Stimulated activated naive CD8-positive, alpha-beta T cell treated with anti-CD3 and anti-CD28 coated beads, Interleukin-15, Interleukin-2, amounts not matched to agents 100 U/mL and 50 U/mL, for 24 hours (primary cell): ENCODE results near the gene SEMA3A.
"Not testable (repeated sequence)": the region's sequence is repeated elsewhere in the genome, so short reads cannot be mapped to it uniquely, and the experiment has no call there.

Experiments used
- ATAC-seq: fragments of 150-1000 bp; cut with Tn5 transposase; one replicate; pipeline ENCODE4 v1.10.0; 2021
- DNase-seq: peaks from one replicate; pipeline ENCODE4 v3.0.0; 2021

The SEMA3A gene

DNA sequence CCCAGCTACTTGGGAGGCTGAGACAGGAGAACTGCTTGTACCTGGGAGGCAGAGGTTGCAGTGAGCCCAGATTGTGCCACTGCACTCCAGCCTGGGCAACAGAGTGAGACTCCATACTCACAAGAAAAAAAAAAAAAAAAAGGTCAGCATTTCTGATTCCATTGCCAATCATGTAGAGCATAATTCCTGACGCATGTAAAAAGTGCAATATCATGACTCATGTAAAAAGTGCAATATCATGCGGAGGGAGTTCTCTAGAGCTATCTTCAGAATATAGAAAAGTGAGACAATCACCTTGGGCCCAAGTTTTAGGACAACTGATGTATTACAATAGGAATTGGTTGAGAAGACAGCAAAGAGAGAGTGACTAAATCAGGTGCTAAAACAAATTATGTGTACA lies 85.8 kb downstream of the SEMA3A start:
- DNase-seq (no peak), ATAC-seq (no peak)

DNA sequence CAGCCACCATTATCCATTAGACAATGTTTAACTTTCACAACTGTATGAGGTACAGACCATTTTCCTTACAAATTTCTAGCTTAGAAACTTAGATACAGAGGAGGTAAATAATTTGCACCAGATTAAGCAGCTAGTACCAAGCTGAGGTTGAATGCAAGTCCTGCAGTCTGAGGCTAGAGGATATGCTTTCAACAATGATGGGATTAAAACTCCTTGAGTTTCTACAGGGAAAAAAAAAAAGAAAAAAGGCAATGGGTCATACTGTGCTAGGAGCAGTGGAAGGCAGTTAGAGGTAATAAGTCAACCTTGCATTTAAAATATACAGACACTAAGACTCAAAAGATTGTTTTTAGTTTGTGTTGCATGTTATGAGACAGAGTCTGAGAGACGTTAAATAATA lies 86.5 kb downstream of the SEMA3A start:
- DNase-seq: no peak
- ATAC-seq: no peak

DNA sequence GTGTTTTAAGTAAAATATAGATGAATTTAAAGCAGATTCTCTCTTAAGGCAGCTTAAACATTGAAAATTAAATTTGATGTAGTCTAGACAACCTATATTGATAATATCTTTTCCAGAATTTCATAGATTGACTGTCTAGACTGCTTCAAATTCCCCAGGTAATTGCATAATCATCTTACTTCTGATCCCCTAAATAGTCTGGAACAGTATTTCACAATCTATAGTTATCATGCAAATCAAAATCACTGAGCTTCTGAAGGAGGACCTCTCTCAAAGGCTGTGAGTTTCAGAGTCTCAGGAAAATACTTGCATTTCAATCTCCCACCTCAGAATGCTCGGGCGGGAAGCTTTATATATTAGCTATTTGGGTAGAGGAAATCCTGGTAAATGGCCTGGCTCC lies 87.3 kb downstream of the SEMA3A start:
- no peak for ATAC-seq
- DNase-seq: no peak

DNA sequence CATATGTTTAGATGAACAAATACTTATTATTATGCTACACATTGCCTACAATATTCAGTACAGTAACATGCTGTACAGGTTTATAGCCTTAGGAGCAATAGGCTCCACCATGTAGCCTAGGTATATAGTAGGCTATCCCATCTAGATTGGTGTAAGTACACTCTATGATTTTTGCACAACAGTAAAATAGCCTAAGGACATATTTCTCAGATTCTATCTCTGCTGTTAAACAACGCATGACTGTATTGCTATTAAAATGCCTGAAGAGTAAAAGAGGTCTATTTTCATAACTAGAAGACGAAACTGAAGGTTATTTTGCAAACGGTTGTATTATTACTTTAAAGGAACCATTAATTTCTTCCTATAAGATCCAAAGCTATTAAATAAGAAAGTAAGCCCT lies 88.3 kb downstream of the SEMA3A start:
- DNase-seq: no peak
- ATAC-seq: no peak

DNA sequence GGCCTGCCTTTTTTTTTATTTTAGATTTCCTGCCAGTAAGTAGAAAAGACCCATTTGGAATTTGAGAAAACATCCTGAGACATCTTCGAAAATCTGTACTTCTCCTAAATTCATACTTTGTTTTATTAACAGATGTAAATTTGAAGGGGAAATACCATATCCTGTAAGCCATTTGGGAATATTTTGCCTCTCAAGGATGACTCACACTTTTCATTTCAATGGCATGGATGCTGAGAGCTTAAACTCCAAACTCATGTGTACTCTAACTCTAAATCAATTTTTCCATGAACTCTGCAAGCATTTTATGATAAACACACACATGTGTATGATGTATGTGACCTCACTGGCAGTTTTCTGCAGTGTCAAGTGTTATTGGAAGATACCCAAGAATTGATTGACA lies 89.0 kb downstream of the SEMA3A start:
- ATAC-seq (no peak), DNase-seq (no peak)

DNA sequence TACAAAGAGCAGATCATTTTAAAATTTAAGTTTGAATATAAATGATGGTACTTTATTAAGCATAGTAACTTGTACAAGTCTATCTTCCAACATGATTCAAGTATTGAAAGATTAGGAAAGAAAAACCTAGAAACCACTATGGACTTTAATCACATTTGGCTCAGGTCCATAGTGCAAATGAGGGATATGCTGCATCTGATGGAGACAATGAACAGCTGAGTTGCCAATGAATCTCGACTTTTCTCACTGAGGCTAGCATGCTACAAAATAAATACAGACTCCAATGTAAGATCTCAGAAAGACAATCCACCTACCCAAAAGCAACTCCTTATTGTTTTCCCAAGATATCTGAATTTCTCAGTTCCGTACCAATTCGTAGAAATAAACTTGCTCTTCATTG lies 89.8 kb downstream of the SEMA3A start:
- ATAC-seq (no peak), DNase-seq (no peak)

DNA sequence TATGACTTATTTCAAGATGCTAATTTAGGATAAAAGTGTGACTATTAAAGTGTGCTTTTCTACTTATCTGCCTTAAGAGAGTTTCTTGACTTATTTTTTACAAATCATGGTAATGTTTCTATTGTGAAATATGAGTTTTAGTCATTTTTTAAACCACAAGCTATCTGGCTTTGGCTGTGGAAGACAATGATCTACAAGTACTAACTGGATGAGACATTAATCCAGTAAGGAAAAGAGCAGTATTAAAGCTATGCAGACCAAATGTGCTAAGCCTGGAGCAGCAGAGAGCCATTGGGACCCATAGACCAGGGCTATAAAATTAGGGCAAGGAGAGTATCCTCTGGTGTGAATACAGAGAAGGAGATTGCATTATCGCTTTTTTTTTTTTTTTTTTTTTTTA lies 92.4 kb downstream of the SEMA3A start:
- no peak for DNase-seq
- ATAC-seq: no peak

DNA sequence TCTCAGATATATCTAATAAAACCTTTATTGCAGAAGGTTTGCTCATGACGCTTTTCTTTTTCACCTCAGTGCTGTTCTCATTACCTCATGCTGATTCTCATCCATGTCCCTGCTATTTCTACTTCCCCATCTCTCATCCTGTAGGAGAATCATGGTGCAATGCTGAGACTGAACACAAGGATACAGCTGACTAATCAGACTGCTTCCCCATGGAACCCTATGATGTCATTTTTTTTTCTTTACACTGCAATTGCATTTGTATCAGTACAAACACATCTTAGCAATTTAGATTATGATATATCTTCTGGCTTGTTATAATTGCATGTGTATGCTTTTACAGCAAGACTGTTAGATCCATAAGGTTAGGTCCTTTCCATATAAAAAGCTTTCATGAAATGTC lies 93.7 kb downstream of the SEMA3A start:
- DNase-seq (no peak), ATAC-seq (no peak)

DNA sequence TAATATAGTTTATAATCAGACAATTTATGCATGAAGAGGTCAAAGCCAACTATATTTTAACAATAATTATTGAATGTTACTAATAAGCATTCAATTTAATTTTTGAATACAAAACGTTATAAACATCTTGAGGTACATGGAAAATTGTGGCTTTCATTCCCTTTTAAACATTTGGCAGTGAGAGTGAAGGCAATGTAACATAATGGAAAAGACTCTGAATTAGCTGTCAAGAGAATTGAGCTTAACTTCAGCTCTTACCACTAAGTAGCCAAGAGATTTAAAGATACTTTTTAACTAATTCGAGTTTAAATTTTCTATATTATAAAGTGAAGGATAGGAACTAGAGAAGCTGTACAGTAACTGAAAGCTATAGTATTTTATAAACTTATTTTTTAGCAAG lies 98.6 kb downstream of the SEMA3A start:
- DNase-seq (no peak), ATAC-seq (no peak)

DNA sequence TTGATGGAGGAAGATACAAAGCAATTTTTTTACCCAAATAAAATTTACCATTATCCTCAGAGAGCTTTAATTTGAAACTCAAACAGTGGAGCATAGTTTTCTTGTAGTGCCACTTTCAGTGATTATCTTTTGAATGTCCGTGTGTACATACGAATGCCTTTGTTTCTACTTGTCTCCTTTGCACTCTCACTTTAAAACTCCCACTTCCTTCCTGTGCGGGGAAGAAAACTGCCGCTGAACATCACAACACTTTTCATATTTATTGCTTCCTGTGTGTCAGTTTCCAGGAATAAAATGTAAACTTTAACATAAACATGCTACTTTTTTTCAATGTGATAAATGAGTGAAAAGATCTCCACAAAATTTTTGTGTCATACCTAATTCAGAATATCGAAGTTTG lies 102.4 kb downstream of the SEMA3A start:
- ATAC-seq: no peak
- DNase-seq: peak; percentile 9

DNA sequence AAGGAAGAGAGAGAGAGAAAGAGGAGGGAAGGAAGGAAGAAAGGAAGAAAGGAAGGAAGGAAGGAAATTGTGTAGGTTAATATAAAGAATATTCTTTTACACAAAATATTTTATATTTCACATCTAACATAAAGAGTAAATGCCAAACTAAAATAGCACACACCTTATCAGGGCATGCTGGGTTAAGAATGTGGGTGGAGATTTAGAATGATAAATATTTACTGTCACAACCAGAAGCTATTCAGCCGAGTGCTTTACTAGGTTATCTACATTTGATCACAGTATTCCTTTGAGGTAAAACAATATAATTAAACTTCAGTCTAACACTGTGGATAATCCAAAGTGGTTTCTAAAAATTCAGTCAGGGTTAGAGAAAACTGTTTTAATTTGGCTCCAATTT lies 103.3 kb downstream of the SEMA3A start:
- ATAC-seq (no peak), DNase-seq (no peak)

DNA sequence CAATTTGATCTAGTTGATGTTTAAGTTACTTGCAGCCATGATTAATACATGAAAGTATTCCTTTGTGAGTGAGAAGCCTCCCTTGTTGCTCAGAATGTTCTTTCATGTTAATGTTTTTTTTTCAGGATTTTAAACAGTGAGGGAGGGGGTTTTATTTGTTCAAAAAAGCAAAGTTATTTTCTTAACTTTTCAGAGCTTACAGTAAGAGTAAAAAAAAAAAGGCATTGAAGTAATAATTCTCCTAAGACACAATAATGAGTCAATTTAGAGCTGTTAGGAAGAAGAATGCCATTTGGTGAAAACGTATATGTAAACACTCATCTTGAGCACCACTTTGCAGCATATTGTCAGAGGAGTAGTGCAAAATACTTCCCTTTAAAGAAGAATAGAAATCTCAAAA lies 105.8 kb downstream of the SEMA3A start:
- ATAC-seq: no peak

DNA sequence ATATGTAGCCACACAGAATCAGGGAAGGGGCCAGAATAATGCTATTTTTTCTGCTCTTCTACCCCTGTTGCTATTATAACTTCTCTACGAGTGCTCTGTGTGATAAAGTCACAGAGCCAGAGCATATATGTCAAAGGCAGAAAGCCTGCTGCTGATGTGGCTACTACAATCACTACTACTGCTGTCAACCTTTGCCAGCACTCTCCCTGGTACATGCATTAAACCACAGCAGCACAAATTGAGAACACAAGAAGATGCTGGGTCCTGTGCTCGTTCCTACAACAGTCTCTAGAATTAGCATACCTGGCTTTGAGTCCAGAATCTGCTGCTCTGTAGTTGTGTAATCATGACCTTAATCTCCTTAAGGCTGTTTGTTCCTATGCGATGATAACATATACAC lies 108.6 kb downstream of the SEMA3A start:
- ATAC-seq (no peak), DNase-seq (no peak)

More for the DNA sequence above, 105.8 kb downstream of the SEMA3A start:
- DNase-seq: no peak

DNA sequence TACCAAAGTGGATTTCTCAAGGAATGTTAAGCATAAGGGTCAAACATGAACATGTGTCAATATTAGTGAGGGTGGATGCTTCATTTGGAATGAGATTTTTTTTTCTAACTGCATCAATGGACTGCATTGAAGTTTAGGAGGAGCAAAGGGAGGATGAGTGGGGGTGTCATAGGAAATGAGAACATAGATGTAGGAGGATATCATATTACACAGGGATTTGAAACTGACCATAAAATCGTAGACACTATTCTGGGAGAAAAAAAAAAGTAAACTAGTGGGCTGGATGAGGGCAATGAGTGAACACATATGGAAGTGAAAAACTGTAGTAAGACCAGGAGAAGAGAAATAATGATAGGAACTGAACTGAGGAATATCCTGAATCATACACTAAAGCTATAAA lies 109.4 kb downstream of the SEMA3A start:
- DNase-seq (no peak), ATAC-seq (no peak)

DNA sequence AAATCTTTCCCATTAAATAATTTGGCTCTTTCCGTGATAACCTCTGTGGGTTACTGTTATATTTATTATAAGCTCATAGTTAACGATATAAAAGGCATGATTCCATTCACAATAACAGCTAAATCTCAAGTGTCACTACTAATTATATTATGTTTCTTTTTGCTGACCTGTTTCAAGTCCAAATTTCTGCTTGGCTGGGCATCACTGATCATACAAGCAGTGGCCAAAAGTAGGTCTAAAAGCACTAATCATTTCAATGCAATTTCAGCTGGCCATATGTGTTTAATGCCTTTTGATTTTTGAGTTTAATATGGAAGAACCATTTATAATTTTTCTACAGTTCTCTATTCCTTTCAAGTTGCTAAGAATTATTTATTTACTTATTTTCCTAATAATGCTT lies 110.7 kb downstream of the SEMA3A start:
- ATAC-seq (no peak), DNase-seq (no peak)

DNA sequence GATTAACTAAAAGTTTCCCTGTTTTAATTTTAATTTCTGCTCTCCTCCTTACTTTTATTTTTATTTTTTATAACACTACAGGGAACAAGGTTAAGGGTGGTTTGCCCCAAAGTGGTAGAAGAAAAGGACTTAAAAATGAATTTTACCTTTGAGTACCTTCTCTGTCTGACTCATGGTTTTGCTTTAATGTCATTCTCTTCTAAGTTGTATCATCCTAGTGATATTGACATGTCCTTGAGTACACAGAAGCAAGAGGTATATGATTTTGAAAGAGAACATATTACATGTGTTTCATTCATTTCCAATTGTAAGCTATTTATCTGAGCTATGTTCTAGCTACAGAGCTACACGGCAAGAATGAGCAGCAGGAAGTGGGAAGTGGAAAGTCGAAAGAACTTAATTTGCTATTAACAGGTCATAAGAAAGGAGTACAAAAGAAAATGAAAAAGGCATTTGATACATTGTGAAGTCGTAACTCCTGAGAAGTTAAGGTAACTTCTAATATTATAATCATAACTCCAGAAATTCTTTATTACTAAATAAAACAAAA lies 112.5 kb downstream of the SEMA3A start:
- no peak for ATAC-seq

DNA sequence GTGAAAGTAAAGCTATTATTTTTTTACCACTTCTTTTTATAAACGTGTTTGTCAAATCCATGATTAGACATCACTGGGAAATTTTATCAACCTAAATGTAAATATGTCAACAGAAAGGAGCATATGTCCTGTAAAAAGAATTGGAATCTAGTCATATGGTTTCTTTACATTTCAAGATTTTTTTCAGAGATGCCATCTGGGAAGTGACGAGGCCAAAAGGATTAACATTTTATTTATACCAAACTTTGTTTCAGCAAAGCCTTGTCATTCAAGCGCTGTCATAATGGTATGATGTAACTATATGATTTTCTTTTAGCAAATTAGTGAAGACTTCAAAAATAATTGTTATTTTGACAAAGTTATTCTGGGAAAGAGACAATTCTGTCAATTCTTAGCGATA lies 117.3 kb downstream of the SEMA3A start:
- DNase-seq (no peak), ATAC-seq (no peak)

More for the DNA sequence above, 112.5 kb downstream of the SEMA3A start:
- no peak for DNase-seq

DNA sequence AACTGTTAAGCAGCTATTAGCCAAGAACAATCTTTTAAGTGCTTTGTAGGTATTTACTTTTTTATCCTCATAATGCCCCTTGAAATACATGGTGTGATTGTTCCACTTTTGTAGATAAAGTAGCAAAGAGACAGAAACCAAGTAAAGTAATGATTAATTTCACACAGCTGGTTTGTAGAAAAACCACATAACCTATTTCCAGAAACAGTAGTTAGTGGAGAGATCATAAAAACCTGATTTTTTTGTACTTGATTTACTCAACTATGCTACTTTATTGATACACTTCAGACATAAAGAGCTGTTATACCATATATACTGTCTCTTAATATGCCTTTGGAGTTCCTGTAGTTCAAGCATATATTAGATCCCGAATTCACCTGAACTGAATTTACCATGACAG lies 118.4 kb downstream of the SEMA3A start:
- DNase-seq (no peak), ATAC-seq (no peak)

DNA sequence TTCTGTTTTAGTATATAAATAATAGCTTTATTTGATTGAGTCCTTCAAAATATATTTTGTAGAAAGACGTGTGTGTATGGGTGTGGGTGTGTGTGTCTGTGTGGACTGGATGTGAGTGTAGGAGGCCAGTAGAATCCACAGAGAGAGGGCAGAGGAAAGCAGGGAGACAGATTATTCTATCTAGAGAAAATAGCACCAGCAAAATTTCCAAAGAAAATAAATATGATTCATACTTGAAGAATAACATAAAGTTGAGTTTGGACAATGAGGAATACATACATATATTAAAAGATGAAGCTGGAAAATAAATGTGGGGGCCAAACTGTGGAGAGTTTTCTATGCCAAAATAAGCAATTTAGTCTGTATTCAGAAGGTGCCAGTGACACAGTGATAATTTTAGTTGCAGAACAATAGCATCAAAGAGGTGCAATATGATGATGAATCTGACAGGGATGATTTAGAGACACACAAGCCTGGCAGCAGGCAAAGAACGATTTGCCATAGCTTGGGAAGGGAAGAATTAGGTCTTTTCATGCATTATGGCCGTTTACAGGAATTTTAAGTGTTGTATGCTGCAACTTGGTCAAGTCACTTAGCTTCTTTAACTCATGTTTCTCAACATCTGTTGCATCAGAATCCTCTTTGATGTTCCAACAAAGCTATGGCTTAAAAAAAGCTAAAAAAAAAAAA lies 121.3 kb downstream of the SEMA3A start:
- no peak for ATAC-seq
- no peak for DNase-seq

DNA sequence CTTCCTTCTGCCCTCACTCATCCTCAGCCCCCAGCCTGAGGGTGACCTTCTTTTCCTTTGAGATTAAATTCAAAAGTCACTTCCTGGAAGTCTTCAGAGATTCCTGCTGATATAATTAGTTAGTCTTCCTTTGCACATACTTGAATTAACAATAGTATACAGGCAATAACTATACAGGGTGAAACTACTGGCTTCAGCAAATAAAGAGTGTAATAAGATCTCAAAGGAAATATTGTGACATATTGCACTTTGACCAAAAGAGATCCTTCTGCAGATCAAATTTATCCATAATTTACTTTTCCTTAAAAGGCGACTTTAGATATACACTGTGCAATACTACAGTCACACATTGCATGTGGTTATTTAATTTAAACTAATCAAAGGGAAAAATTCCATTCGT lies 123.8 kb downstream of the SEMA3A start:
- no peak for ATAC-seq
- no peak for DNase-seq

DNA sequence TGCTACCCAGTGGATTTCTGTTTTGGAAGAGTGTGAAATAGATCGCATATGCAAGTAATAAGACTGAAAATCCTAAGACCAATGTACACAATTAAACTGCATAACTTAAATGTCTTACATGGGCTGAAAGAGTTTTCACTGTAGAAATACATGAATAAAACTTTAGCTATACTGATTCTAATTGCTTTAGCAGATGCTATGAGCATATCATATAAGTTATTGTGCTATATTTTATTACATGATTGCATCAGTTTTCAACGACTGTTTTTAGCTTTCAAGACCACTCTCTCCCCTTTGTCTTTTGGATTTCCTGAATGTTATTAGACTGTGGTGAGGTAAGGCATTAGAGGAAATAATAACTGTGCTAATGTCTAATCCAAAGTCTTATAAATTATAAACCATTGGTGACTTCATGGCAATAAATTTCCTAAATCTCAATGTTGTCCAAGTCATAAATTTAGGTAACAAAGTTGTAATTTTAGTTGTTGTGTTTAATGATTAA lies 124.5 kb downstream of the SEMA3A start:
- DNase-seq (no peak), ATAC-seq (no peak)

DNA sequence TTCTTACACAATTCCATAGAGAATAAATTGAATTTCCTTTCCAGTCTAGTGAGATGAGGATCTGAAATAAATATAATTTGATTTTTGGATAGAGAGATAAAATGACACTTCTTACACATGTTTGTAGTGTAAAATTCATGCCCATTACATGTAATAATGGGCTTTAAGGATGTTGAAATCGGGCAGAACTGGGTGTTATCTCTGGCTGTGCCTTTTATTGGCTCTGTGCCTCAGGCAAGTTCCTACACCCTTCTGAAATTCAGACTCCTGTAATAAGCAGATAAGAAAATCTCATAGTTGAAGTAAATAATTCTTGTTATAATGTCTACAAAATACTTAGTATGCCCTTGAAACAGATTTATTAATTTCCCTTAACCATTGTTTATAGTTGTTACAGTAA lies 125.6 kb downstream of the SEMA3A start:
- DNase-seq (no peak), ATAC-seq (no peak)

DNA sequence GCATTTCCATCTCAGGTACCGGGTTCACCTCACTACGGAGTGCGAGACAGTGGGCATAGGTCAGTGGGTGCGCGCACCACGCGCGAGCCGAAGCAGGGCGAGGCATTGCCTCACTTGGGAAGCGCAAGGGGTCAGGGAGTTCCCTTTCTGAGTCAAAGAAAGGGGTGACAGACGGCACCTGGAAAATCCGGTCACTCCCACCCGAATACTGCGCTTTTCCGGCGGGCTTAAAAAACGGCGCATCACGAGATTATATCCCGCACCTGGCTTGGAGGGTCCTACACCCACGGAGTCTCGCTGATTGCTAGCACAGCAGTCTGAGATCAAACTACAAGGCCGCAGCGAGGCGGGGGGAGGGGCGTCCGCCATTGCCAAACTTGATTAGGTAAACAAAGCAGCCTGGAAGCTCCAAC lies 132.1 kb downstream of the SEMA3A start:
- not testable (repeated sequence) for ATAC-seq, DNase-seq

DNA sequence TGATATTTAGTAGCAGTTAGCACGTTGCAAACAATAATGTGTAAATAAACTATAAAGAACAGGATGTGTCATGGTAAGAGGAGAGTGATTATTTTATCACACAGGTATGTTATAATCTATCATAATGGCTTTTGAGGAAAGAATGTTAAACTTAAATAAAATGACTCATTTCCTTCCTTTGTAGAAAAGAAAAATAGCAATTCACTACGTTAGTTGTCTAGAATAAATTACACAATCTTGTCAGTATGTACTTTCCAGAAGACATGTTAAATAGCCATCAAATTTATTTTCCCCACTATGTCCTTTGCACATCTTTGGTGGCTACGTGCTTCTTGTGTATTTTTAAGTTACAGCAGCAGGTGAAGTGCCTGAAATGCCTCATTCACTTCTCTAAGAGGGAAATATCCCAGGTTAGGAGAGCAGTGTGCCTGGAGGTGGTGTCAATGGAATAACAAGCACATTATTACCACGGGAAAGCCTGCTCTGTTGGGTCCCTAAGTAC lies 133.8 kb downstream of the SEMA3A start:
- DNase-seq (no peak), ATAC-seq (no peak)
